Measurements from ENCODE around the gene DPEP1. TPM values are rescaled to one million over a fixed set of nuclear protein-coding genes. Genes with fewer than 3 reads are reported as not detected.

Gene DPEP1
- total and polyA plus RNA-seq, 7 donors, result 0.92 to 1.2 TPM; not detected in 5

- Histone ChIP-seq H3K27me3 (peaks cover 28 to 78% (median 51%) of the 10 kb centered on the region in 3 donors), H3K27ac (no peak overlapping the region), H3K4me3 (no peak overlapping the region), H3K9me3 (no peaks in the 10 kb centered on the region), H3K36me3 (no peaks in the 10 kb centered on the region), H3K4me1 (peaks cover 5 to 26% (median 20%) of the 10 kb centered on the region in 4 donors)
- WGBS, 2 donors, result 90% methylated on average over 18 of the region's 18 CpGs
- no peak for TF ChIP-seq POLR2AphosphoS5 (IDR thresholded peaks at IDR 0.05)
- TF ChIP-seq POLR2A (IDR thresholded peaks at IDR 0.05), result no peak
- no peak for TF ChIP-seq EP300 (IDR thresholded peaks at IDR 0.05)
- TF ChIP-seq CTCF (IDR thresholded peaks at IDR 0.05), result no peak
- no peak for DNase-seq
- intact Hi-C loops (cut with DNase I), result no loop called here
These were observed 41.8 kb upstream of the DPEP1 start for GRCh38 chr16:89571636-89572035.

GRCh38 chr16:89572073-89572484 is 41.4 kb upstream of the DPEP1 start:
- Histone ChIP-seq H3K9me3 (no peaks in the 10 kb centered on the region), H3K4me1 (peaks cover 5 to 26% (median 20%) of the 10 kb centered on the region in 4 donors), H3K27ac (no peak overlapping the region), H3K36me3 (no peaks in the 10 kb centered on the region), H3K27me3 (peaks cover 30 to 82% (median 56%) of the 10 kb centered on the region in 3 donors), H3K4me3 (no peak overlapping the region)
- intact Hi-C loops (cut with DNase I), result no loop called here
- TF ChIP-seq EP300 (IDR thresholded peaks at IDR 0.05) (no peak), POLR2AphosphoS5 (IDR thresholded peaks at IDR 0.05) (no peak), CTCF (IDR thresholded peaks at IDR 0.05) (no peak), POLR2A (IDR thresholded peaks at IDR 0.05) (no peak)
- 45 to 47% methylated on average over 14 of the region's 14 CpGs for WGBS, 2 donors
- no peak for DNase-seq

DNA sequence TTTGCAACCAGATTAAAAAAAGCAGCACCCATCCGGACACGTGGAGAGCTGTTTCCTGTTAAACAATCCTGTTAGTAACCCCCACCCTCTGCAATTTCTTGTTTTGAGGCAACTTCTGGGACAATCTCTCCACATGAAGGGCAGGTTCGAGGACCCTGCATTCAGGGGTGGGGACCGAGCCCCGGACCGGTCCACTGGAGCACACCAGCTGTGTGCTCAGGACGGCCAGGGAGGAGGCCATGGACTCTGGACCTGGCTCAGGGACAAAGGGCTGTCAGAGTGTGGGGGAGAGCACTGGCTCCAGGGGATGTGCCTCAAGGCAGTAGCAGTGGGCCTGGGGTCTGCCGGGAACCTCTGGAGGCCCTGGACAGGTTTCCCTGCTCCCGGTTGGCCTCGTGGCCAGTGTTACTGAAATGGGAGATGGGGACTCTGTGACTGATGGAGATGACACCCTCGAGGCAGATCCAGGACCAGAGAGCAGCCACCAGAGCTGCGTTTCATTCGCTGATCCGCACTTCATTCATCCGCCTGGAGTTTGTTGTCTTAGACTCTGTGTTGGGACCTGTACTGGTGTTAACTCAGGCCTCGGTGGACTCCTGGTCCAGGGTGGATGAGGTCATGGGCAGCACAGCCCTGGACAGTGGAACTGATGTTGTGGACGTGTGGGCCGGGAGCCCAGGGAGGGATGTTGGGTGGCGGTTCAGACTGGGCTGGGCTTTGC is 40.8 kb upstream of the DPEP1 start:
- no peak overlapping the region for H3K27ac ChIP-seq
- WGBS, 2 donors, result 56 to 67% methylated on average over 19 of the region's 19 CpGs
- intact Hi-C loops (cut with DNase I), result no loop called here
- H3K27me3 ChIP-seq, result peaks cover 30 to 88% (median 61%) of the 10 kb centered on the region in 3 donors
- no peak for DNase-seq
- H3K4me1 ChIP-seq, result peaks cover 5 to 26% (median 20%) of the 10 kb centered on the region in 4 donors
- H3K9me3 ChIP-seq, result no peaks in the 10 kb centered on the region
- H3K4me3 ChIP-seq, result no peak overlapping the region
- TF ChIP-seq POLR2AphosphoS5 (IDR thresholded peaks at IDR 0.05) (no peak), CTCF (IDR thresholded peaks at IDR 0.05) (no peak), EP300 (IDR thresholded peaks at IDR 0.05) (no peak), POLR2A (IDR thresholded peaks at IDR 0.05) (no peak)
- no peaks in the 10 kb centered on the region for H3K36me3 ChIP-seq

- intact Hi-C loops (cut with DNase I), result no loop called here
- TF ChIP-seq CTCF (IDR thresholded peaks at IDR 0.05), result no peak
- TF ChIP-seq POLR2A (IDR thresholded peaks at IDR 0.05), result no peak
- TF ChIP-seq POLR2AphosphoS5 (IDR thresholded peaks at IDR 0.05), result no peak
- TF ChIP-seq EP300 (IDR thresholded peaks at IDR 0.05), result no peak
- Histone ChIP-seq H3K9me3 (no peaks in the 10 kb centered on the region), H3K36me3 (no peaks in the 10 kb centered on the region), H3K4me1 (peaks cover 5 to 26% (median 20%) of the 10 kb centered on the region in 4 donors), H3K27me3 (peaks cover 30 to 80% (median 61%) of the 10 kb centered on the region in 3 donors), H3K4me3 (peak overlapping the region in 1 of 4 donors; percentile 28), H3K27ac (no peak overlapping the region)
- WGBS, 2 donors, result 70 to 84% methylated on average over 31 of the region's 31 CpGs
- DNase-seq, result no peak
These were observed 39.4 kb upstream of the DPEP1 start for GRCh38 chr16:89573826-89574680.

Measured in sigmoid colon (tissue), 7 donors.